ENCODE results near the gene GFER.

The GFER gene

GRCh38 chr16:2016407-2016922 is 32.5 kb downstream of the GFER start:
- H3K27me3 ChIP-seq (ENCODE audit: low read depth): peaks cover 10% of the 10 kb centered on the region; the same call in 1 of the 2 replicates
- H3K4me1 ChIP-seq: peaks cover 12% of the 10 kb centered on the region
- in situ Hi-C loops (cut with MboI; ENCODE audit: low sequenced_read_pairs): no loop called here
- H3K4me3 ChIP-seq: no peak overlapping the region
- DNase-seq (ENCODE audit: low spot score in 2 of 2): peak in 1 of 2 experiments; percentile 46
- no peaks in the 10 kb centered on the region for H3K9me3 ChIP-seq
- no peaks in the 10 kb centered on the region for H3K36me3 ChIP-seq (replicated peaks)

- Histone ChIP-seq H3K36me3 (replicated peaks) (no peaks in the 10 kb centered on the region), H3K4me3 (peak within 1 kb of the TSS; percentile 33), H3K4me1 (peaks cover 23% of the 10 kb centered on the region), H3K27me3 (ENCODE audit: low read depth) (peaks cover 10% of the 10 kb centered on the region; the same call in 1 of the 2 replicates), H3K9me3 (no peaks in the 10 kb centered on the region)
- DNase-seq (ENCODE audit: low spot score in 2 of 2): peak in 1 of 2 experiments; percentile 65
- in situ Hi-C loops (cut with MboI; ENCODE audit: low sequenced_read_pairs): no loop called here
These were observed 35.5 kb downstream of the GFER start, which contains the start of gene NPW for GRCh38 chr16:2019518-2019920. NPW (plus strand) TSS chr16:2019785.

DNA sequence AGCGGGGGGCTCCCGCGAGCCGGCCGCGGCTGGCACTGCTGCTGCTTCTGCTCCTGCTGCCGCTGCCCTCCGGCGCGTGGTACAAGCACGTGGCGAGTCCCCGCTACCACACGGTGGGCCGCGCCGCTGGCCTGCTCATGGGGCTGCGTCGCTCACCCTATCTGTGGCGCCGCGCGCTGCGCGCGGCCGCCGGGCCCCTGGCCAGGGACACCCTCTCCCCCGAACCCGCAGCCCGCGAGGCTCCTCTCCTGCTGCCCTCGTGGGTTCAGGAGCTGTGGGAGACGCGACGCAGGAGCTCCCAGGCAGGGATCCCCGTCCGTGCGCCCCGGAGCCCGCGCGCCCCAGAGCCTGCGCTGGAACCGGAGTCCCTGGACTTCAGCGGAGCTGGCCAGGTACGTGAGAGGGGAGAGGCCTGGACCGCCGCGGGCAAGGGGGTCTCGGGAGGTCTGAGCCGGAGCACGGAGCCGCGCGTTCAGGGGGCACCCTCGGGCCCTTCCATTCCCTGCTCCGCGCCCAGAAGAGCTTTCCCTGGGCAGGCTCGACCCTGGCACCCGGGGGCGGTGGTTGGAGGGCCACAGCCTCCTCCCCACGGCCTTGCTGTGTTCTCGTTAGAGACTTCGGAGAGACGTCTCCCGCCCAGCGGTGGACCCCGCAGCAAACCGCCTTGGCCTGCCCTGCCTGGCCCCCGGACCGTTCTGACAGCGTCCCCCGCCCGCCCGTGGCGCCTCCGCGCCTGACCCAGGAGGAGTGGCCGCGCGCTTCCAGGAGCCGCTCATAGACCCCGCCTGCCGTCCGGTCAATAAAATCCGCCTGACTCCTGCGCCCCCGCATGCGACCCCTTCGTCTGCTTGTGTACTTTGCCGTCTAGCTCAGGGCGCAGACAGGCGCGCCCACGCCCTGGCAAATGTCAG is 36.2 kb downstream of the GFER start:
- in situ Hi-C loops (cut with MboI; ENCODE audit: low sequenced_read_pairs): loop anchor here (5.0 kb wide), 1 partner anchor 122 kb away; no protein-coding TSS in a partner anchor
- Histone ChIP-seq H3K9me3 (no peaks in the 10 kb centered on the region), H3K27me3 (ENCODE audit: low read depth) (peaks cover 10% of the 10 kb centered on the region; the same call in 1 of the 2 replicates), H3K36me3 (replicated peaks) (no peaks in the 10 kb centered on the region), H3K4me1 (peaks cover 21% of the 10 kb centered on the region), H3K4me3 (peak overlapping the region; percentile 33)
- peak in 1 of 2 experiments; percentile 52 for DNase-seq (ENCODE audit: low spot score in 2 of 2)

- in situ Hi-C loops (cut with MboI; ENCODE audit: low sequenced_read_pairs): loop anchor here (5.0 kb wide), 1 partner anchor 120 kb away; no protein-coding TSS in a partner anchor
- peaks cover 14% of the 10 kb centered on the region for H3K4me1 ChIP-seq
- H3K27me3 ChIP-seq (ENCODE audit: low read depth): peaks cover 10% of the 10 kb centered on the region; the same call in 1 of the 2 replicates
- peak; percentile 42 to 78 for DNase-seq (ENCODE audit: low spot score in 2 of 2)
- peak overlapping the region; percentile 11; the same call in 1 of the 2 replicates for H3K4me3 ChIP-seq
- H3K36me3 ChIP-seq (replicated peaks): no peaks in the 10 kb centered on the region
- H3K9me3 ChIP-seq: no peaks in the 10 kb centered on the region
These were observed 38.7 kb downstream of the GFER start for GRCh38 chr16:2022723-2023091.

- H3K4me3 ChIP-seq: peak overlapping the region; percentile 11
- in situ Hi-C loops (cut with MboI; ENCODE audit: low sequenced_read_pairs): loop anchor here (5.0 kb wide), 1 partner anchor 119 kb away; no protein-coding TSS in a partner anchor
These were observed 39.4 kb downstream of the GFER start for GRCh38 chr16:2023092-2024031.

DNA sequence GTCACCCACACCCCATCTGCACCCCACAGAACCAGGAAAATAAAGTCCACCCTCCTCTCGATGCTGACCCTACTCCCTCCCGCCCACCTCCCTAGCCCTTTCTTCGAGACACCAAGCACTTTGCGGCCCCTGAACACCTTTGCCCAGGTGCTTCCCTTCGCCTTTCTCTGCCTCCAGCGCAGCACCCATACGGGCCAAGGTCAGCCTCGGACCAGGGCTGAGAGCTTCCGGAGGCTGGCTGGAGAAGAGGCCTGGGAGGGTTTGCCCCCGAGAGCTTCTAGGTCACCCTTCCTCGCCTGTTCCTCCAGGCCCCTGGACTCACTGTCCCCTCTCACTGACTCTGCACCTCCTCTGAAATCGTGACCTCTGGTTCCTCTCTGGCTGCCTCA is 40.0 kb downstream of the GFER start:
- H3K36me3 ChIP-seq (replicated peaks): no peaks in the 10 kb centered on the region
- in situ Hi-C loops (cut with MboI; ENCODE audit: low sequenced_read_pairs): loop anchor here (5.0 kb wide), 1 partner anchor 118 kb away; no protein-coding TSS in a partner anchor
- H3K9me3 ChIP-seq: no peaks in the 10 kb centered on the region
- DNase-seq (ENCODE audit: low spot score in 2 of 2): no peak
- H3K4me3 ChIP-seq: no peak overlapping the region
- H3K4me1 ChIP-seq: peaks cover 17% of the 10 kb centered on the region
- peaks cover 10% of the 10 kb centered on the region; the same call in 1 of the 2 replicates for H3K27me3 ChIP-seq (ENCODE audit: low read depth)

More at GRCh38 chr16:2023092-2024031, 39.4 kb downstream of the GFER start:
- peak; percentile 74 to 95 for DNase-seq (ENCODE audit: low spot score in 2 of 2)
- Histone ChIP-seq H3K27me3 (ENCODE audit: low read depth) (peaks cover 10% of the 10 kb centered on the region; the same call in 1 of the 2 replicates), H3K4me1 (peaks cover 17% of the 10 kb centered on the region), H3K9me3 (no peaks in the 10 kb centered on the region), H3K36me3 (replicated peaks) (no peaks in the 10 kb centered on the region)

- Histone ChIP-seq H3K27me3 (ENCODE audit: low read depth) (peaks cover 5% of the 10 kb centered on the region; the same call in 1 of the 2 replicates), H3K9me3 (no peaks in the 10 kb centered on the region), H3K36me3 (replicated peaks) (0 out of 2 replicates have a peak, but pooled peaks cover 4% of the 10 kb centered on the region), H3K4me1 (peaks cover 17% of the 10 kb centered on the region), H3K4me3 (no peak overlapping the region)
- in situ Hi-C loops (cut with MboI; ENCODE audit: low sequenced_read_pairs): no loop called here
- no peak for DNase-seq (ENCODE audit: low spot score in 2 of 2)
These were observed 41.3 kb downstream of the GFER start for GRCh38 chr16:2025251-2025650.

- peak overlapping the region; percentile 26 for H3K4me3 ChIP-seq
- H3K27me3 ChIP-seq (ENCODE audit: low read depth): no peaks in the 10 kb centered on the region
- peaks cover 14% of the 10 kb centered on the region for H3K4me1 ChIP-seq
- in situ Hi-C loops (cut with MboI; ENCODE audit: low sequenced_read_pairs): no loop called here
- H3K36me3 ChIP-seq (replicated peaks): 0 out of 2 replicates have a peak, but pooled peaks cover 4% of the 10 kb centered on the region
- no peak for DNase-seq (ENCODE audit: low spot score in 2 of 2)
- no peaks in the 10 kb centered on the region for H3K9me3 ChIP-seq
These were observed 42.0 kb downstream of the GFER start for GRCh38 chr16:2025878-2026460.

DNA sequence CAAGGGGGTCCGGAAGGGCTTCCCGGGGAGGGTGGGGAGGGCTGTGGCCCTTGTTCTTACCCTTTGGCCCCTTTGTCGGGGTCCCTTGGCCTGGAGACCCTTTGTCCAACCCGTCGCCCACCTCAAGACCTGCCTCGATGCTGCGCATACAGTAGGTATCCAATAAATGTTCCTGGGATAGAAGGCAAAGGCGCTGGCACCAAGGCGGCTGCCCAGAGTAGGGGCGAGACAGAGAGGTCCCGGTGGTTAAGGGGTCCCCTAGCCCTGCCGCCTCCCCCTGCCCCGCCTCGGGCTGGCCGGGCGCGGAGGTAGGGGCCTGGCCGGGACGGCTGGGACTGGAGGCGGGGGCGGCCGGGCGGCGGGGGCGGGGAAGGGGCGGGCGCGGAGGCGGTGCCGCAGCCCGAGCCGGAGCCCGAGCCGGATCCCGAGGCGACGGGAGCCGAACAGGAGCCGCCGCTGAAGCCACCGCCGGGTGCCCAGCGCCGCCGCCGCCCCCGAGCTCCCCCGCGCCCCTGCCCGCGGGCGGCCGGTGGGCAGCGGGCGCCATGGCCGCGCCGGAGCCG is 42.5 kb downstream of the GFER start, which contains the start of gene NHERF2:
Gene NHERF2 (plus strand): TSS at position 442 of the 563 bp plus-strand sequence. CDS start 104 bp downstream, at position 546.
- H3K27me3 ChIP-seq (ENCODE audit: low read depth): no peaks in the 10 kb centered on the region
- no peaks in the 10 kb centered on the region for H3K9me3 ChIP-seq
- peak within 1 kb of the TSS; percentile 44 for H3K4me3 ChIP-seq
- peaks cover 14% of the 10 kb centered on the region for H3K4me1 ChIP-seq
- DNase-seq (ENCODE audit: low spot score in 2 of 2): peak in 1 of 2 experiments; percentile 60
- H3K36me3 ChIP-seq (replicated peaks): 0 out of 2 replicates have a peak, but pooled peaks cover 4% of the 10 kb centered on the region
- in situ Hi-C loops (cut with MboI; ENCODE audit: low sequenced_read_pairs): no loop called here

GRCh38 chr16:2027024-2028010 is 43.3 kb downstream of the GFER start:
- Histone ChIP-seq H3K9me3 (no peaks in the 10 kb centered on the region), H3K4me1 (peaks cover 14% of the 10 kb centered on the region), H3K36me3 (replicated peaks) (0 out of 2 replicates have a peak, but pooled peaks cover 4% of the 10 kb centered on the region), H3K4me3 (peak overlapping the region; percentile 44), H3K27me3 (ENCODE audit: low read depth) (no peaks in the 10 kb centered on the region)
- DNase-seq (ENCODE audit: low spot score in 2 of 2): peak in 1 of 2 experiments; percentile 57
- in situ Hi-C loops (cut with MboI; ENCODE audit: low sequenced_read_pairs): no loop called here

- Histone ChIP-seq H3K4me3 (peak overlapping the region; percentile 44), H3K27me3 (ENCODE audit: low read depth) (no peaks in the 10 kb centered on the region), H3K36me3 (replicated peaks) (0 out of 2 replicates have a peak, but pooled peaks cover 4% of the 10 kb centered on the region), H3K4me1 (peaks cover 8% of the 10 kb centered on the region), H3K9me3 (no peaks in the 10 kb centered on the region)
- in situ Hi-C loops (cut with MboI; ENCODE audit: low sequenced_read_pairs): no loop called here
- no peak for DNase-seq (ENCODE audit: low spot score in 2 of 2)
These were observed 44.2 kb downstream of the GFER start for GRCh38 chr16:2028146-2028545.
